OCI-LY7 (cell line): ENCODE measurements around the gene LDHD. TPM values are rescaled to one million over a fixed set of nuclear protein-coding genes. Genes with fewer than 3 reads are reported as not detected.

Source experiments
- BruUV-seq: library from RNA; stranded (reverse); fragments of 400-500 nt; replicated peaks from 2 replicates; lab custom pipeline; 2021; lab: Mats Ljungman, UMichigan
- CTCF ChIA-PET: fragments of 300-600 bp; sonication (Branson Sonifier 250); formaldehyde crosslinking; loops from one replicate; lab custom pipeline; 2022; ENCODE audit warnings: antibody characterized with exemption; ENCODE audit not compliant: unreplicated experiment; lab: Charles Lee
- POLR2A ChIA-PET: fragments of 300-600 bp; sonication (Branson Sonifier 250); formaldehyde crosslinking; loops from one replicate; lab custom pipeline; 2022; ENCODE audit warnings: antibody characterized with exemption; lab: Charles Lee
- DNase-seq: peaks from one replicate; pipeline ENCODE4 v3.0.0-alpha.2; 2015; ENCODE audit warnings: low spot score
- H2AFZ ChIP-seq: fragments of 200-600 bp; sonication (generic), shearing (Covaris generic); 2 replicates; pipeline ENCODE4 v1.6.1; 2014; ENCODE audit warnings: mild to moderate bottlenecking, antibody characterized with exemption, low read length, moderate library complexity
- H3K27ac ChIP-seq: fragments of 200-600 bp; sonication (generic); 2 replicates; pipeline ENCODE4 v1.5.1; 2014; ENCODE audit warnings: mixed run types, low read depth, mild to moderate bottlenecking, moderate library complexity, low read length, inconsistent platforms; ENCODE audit not compliant: poor library complexity, severe bottlenecking
- H3K36me3 ChIP-seq: fragments of 200-600 bp; sonication (generic); 2 replicates; pipeline ENCODE4 v1.6.1; 2014; ENCODE audit warnings: mild to moderate bottlenecking, antibody characterized with exemption, low read length, moderate library complexity, mixed read lengths; ENCODE audit not compliant: insufficient read depth
- H3K4me1 ChIP-seq: fragments of 200-600 bp; sonication (generic); 2 replicates; pipeline ENCODE4 v1.5.1; 2014; ENCODE audit warnings: mild to moderate bottlenecking, low read length; ENCODE audit not compliant: insufficient read depth, poor library complexity, severe bottlenecking
- H3K4me2 ChIP-seq: fragments of 200-600 bp; sonication (generic); 2 replicates; pipeline ENCODE4 v1.6.1; 2014; ENCODE audit warnings: mild to moderate bottlenecking, low read length
- H3K4me3 ChIP-seq: fragments of 200-600 bp; sonication (generic); 2 replicates; pipeline ENCODE4 v1.5.1; 2014; ENCODE audit warnings: mild to moderate bottlenecking, low read depth, low read length; ENCODE audit not compliant: poor library complexity, severe bottlenecking
- H3K79me2 ChIP-seq: fragments of 200-600 bp; sonication (generic); 2 replicates; pipeline ENCODE4 v1.6.1; 2016; ENCODE audit warnings: low read depth, mild to moderate bottlenecking, low read length, moderate library complexity, mixed read lengths; ENCODE audit not compliant: insufficient read depth
- H3K9me2 ChIP-seq: fragments of 200-600 bp; sonication (generic); 2 replicates; pipeline ENCODE4 v1.6.1; 2016; ENCODE audit warnings: mild to moderate bottlenecking, low read length, mixed read lengths; ENCODE audit not compliant: insufficient read depth
- H3K9me3 ChIP-seq: fragments of 200-600 bp; sonication (generic); 2 replicates; pipeline ENCODE4 v1.6.1; 2014; ENCODE audit warnings: mild to moderate bottlenecking, mixed run types, low read length, mixed read lengths
- H4K20me1 ChIP-seq: fragments of 200-600 bp; sonication (generic); 2 replicates; pipeline ENCODE4 v1.6.1; 2014; ENCODE audit warnings: mild to moderate bottlenecking, antibody characterized with exemption, low read length, moderate library complexity, mixed read lengths; ENCODE audit not compliant: insufficient read depth
- EZH2phosphoT487 ChIP-seq: fragments of 200-600 bp; sonication (generic); IDR thresholded peaks from 2 replicates; pipeline ENCODE4 v1.6.1; 2018; ENCODE audit warnings: low read depth, borderline replicate concordance, mild to moderate bottlenecking, mixed run types, antibody characterized with exemption, low read length, moderate library complexity, mixed read lengths
- intact Hi-C: fragments of 100-400 bp; cut with micrococcal nuclease; formaldehyde crosslinking; loops from one replicate; pipeline ENCODE4 v1.10.0; 2022; ENCODE audit not compliant: unreplicated experiment
- total RNA-seq, 2 experiments: library from RNA; depleted of rRNA in 1 of 2; stranded (reverse); fragments of >200 nt in 1 of 2; shearing (Covaris generic) in 1 of 2; gene quantifications; 2 replicates each; pipeline ENCODE4 v1.2.3, GENCODE V29; 2014 to 2022
- TF ChIP-seq, protein P1 (sequence below): fragments of 200-600 bp; sonication (generic); conservative IDR thresholded peaks from 2 replicates; pipeline ENCODE4 v1.5.1; 2014; ENCODE audit warnings: mild to moderate bottlenecking, antibody characterized with exemption, low read length, moderate library complexity, mixed read lengths

Gene LDHD
- total RNA-seq, 2 experiments from 2014 or later, result 0.09 to 0.48 TPM

DNA sequence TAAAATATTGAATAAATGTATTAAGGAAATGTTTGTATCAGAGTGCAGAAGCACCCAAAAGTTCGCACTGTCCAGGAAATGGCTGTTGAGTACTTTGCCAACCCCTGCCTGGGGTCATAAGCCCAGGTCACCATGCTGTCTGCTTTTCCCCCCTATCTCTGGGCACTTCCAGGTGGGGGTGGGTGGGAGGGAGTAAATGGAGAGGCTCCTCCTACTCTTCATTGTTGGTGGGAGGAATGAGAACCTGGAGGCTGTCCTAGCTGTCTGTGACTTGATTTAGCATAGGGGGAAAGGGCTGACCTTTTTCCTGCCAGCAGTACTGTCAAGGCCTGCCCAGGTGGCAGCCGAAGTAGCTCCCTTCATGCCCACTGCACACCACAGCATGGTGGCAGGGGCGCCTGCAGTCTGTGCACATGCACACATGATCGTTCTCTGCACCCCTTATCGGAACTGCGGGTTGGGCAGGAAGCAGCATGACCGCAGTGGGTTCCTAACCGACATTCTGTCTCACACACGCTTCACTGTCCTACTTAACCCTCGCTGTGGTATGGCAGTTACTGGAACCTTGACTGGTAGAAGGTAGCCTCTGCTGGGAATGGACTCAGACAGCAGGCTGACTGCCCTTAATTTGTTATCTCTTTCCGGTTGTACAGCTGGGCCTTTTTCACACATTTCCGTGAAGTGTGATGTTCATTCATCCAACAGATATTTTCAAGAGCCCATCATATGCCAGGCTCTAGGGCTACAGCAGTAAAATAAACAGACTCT is 41.5 kb downstream of the LDHD start:
- Histone ChIP-seq H3K4me2 (peak overlapping the region; percentile 79), H3K4me3 (peak overlapping the region; percentile 54)
- BruUV-seq, result no TSS peak

DNA sequence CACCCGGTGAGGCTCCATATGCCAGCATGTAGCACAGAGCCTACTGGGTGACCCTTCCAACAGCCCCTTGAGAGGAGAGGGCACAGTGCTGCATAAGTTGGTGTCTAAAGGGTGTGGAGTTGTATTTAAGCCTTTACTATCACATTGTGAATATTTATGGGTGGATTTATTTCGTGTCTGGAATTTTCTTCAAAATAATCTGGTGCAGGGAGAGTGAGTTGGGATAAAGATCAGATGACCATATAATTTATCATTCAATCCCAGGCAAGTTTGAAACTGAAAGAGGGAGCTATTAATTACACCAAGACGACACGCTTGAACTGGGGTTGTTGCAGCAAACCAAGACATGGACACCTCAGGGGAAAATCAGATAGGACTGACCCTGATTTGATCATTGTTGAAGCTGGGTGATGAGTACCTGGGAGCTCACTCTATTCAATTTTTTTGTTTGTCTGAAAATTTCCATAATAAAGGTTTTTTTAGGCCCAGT is 42.2 kb downstream of the LDHD start:
- ChIA-PET POLR2A (interaction anchor here (0.6 to 1.5 kb wide), 4 partner anchors 14 to 67 kb away, joined by 3 to 7 read pairs (median 5); no protein-coding TSS in a partner anchor), CTCF (interaction anchor here (0.7 to 1.1 kb wide), 4 partner anchors 25 to 89 kb away, joined by 3 to 23 read pairs (median 5); no protein-coding TSS in a partner anchor)
- Histone ChIP-seq H3K4me2 (no peak overlapping the region), H3K79me2 (peaks cover 4% of the 10 kb centered on the region; the same call in 1 of the 2 replicates), H3K4me1 (peaks cover 30% of the 10 kb centered on the region), H4K20me1 (no peaks in the 10 kb centered on the region), H3K9me2 (no peaks in the 10 kb centered on the region), H3K27ac (peak overlapping the region; percentile 16), H3K36me3 (no peaks in the 10 kb centered on the region), H3K4me3 (no peak overlapping the region), H3K9me3 (no peaks in the 10 kb centered on the region), H2AFZ (no peak overlapping the region)
- TF ChIP-seq, protein P1, sequence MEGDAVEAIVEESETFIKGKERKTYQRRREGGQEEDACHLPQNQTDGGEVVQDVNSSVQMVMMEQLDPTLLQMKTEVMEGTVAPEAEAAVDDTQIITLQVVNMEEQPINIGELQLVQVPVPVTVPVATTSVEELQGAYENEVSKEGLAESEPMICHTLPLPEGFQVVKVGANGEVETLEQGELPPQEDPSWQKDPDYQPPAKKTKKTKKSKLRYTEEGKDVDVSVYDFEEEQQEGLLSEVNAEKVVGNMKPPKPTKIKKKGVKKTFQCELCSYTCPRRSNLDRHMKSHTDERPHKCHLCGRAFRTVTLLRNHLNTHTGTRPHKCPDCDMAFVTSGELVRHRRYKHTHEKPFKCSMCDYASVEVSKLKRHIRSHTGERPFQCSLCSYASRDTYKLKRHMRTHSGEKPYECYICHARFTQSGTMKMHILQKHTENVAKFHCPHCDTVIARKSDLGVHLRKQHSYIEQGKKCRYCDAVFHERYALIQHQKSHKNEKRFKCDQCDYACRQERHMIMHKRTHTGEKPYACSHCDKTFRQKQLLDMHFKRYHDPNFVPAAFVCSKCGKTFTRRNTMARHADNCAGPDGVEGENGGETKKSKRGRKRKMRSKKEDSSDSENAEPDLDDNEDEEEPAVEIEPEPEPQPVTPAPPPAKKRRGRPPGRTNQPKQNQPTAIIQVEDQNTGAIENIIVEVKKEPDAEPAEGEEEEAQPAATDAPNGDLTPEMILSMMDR, result no peak
- TF ChIP-seq EZH2phosphoT487, result no peak
- DNase-seq, result no peak
- BruUV-seq, result no TSS peak
- intact Hi-C loops, result no loop called here

More for the DNA sequence above, 41.5 kb downstream of the LDHD start:
- Histone ChIP-seq H3K9me3 (no peaks in the 10 kb centered on the region), H3K27ac (peak overlapping the region; percentile 86), H4K20me1 (no peaks in the 10 kb centered on the region), H3K79me2 (peaks cover 4% of the 10 kb centered on the region; the same call in 1 of the 2 replicates), H2AFZ (peak overlapping the region; percentile 62; the same call in 1 of the 2 replicates), H3K4me1 (peaks cover 30% of the 10 kb centered on the region), H3K36me3 (no peaks in the 10 kb centered on the region), H3K9me2 (no peaks in the 10 kb centered on the region)
- peak; percentile 88 for DNase-seq
- intact Hi-C loops, result loop anchor here (1.0 kb wide), 2 partner anchors 36 to 76 kb away; partner anchors contain the start of gene ZNRF1
- ChIA-PET POLR2A (interaction anchor here (0.6 to 1.5 kb wide), 6 partner anchors 14 to 66 kb away, joined by 3 to 7 read pairs (median 4); no protein-coding TSS in a partner anchor), CTCF (interaction anchor here (0.8 to 1.1 kb wide), 3 partner anchors 30 to 90 kb away, joined by 3 to 5 read pairs (median 5); no protein-coding TSS in a partner anchor)
- TF ChIP-seq, protein P1, result no peak
- TF ChIP-seq EZH2phosphoT487, result no peak
